Right lobe of liver (tissue), 6 donors: ENCODE measurements around the gene UTS2R. TPM values are rescaled to one million over a fixed set of nuclear protein-coding genes. Genes with fewer than 3 reads are reported as not detected.

Experiments
- ATAC-seq, 4 donors: fragments of 200-7000 bp; cut with Tn5 transposase; one replicate each; pipeline ENCODE4 v1.9.1; 2020; ENCODE audit warnings: mild to moderate bottlenecking in 4 of 4, moderate library complexity in 4 of 4
- DNase-seq, 3 donors: peaks; one replicate each; pipeline ENCODE4 v3.0.0-alpha.2; 2020
- H3K27ac ChIP-seq, 3 donors: fragments of 200-600 bp; one replicate each; pipeline ENCODE4 v1.8.0; 2022
- H3K27me3 ChIP-seq, 2 donors: fragments of 200-600 bp; one replicate each; pipeline ENCODE4 v1.8.0; 2022
- H3K36me3 ChIP-seq, 4 donors: fragments of 200-600 bp; sonication (generic) in 1 of 4; one replicate each; pipeline versions ENCODE4 v1.5.1 to v1.8.0; 2017 to 2022; ENCODE audit warnings: control low read depth in 1 of 4
- H3K4me1 ChIP-seq, 4 donors: fragments of 200-600 bp; sonication (generic) in 1 of 4; one replicate each; pipeline versions ENCODE4 v1.5.1 to v1.8.0; 2017 to 2022; ENCODE audit warnings: control low read depth in 1 of 4
- H3K4me3 ChIP-seq, 3 donors: fragments of 200-600 bp; one replicate each; pipeline ENCODE4 v1.8.0; 2022
- H3K9me3 ChIP-seq, 4 donors: fragments of 200-600 bp; sonication (generic) in 1 of 4; one replicate each; pipeline versions ENCODE4 v1.5.1 to v1.8.0; 2017 to 2022; ENCODE audit warnings: control low read depth in 1 of 4
- POLR2A ChIP-seq: fragments of 450-650 bp; IDR thresholded peaks from one replicate; pipeline ENCODE4 v1.6.1; 2017; ENCODE audit warnings: antibody characterized with exemption, mild to moderate bottlenecking
- WGBS: methylation state at CpG from one replicate; pipeline ENCODE4 v1.1.6; 2018; ENCODE audit warnings: low coverage, low lambda C conversion rate; ENCODE audit not compliant: insufficient coverage; ENCODE audit errors: missing lambda C conversion rate; 5-methylcytosine and 5-hydroxymethylcytosine counted together
- intact Hi-C, 2 donors: fragments of 100-400 bp; cut with DNase I; formaldehyde crosslinking; loops; one replicate each; pipeline versions ENCODE4 v1.11.2 to v1.14.1; 2022
- total RNA-seq, 6 experiments: library from RNA; depleted of rRNA in 2 of 6; stranded (reverse); fragments of >200 nt in 2 of 6; fragmentation: NEBNext Ultra II Directional in 3 of 6; extraction: Animal tissue kit (Norgen Biotek cat#: 25700) in 3 of 6; gene quantifications; one replicate each; pipeline versions ENCODE4 v1.1.0 to v1.2.4, GENCODE V29; 2016 to 2023
- TF ChIP-seq, protein P1 (sequence below), 4 donors: fragments of 200-600 bp in 3 of 4; fragments of 450-650 bp in 1 of 4; IDR thresholded peaks; one replicate each; pipeline versions ENCODE4 v1.5.1 to v1.8.0; 2016 to 2022; ENCODE audit warnings: antibody characterized with exemption in 4 of 4, mild to moderate bottlenecking in 2 of 4
- donor health status: DM: no; HTN: yes; CAD: no.
- donor health status: DM: no; HTN: no; CAD: no.
- donor health status: DM: no; HTN: no; CAD: no.
- donor health status: DM: no; HTN: yes; CAD: no.
- donor health status: DM: no; HTN: yes; CAD: no.

The UTS2R gene
- total RNA-seq, 6 experiments from 2014 or later = not detected

DNA sequence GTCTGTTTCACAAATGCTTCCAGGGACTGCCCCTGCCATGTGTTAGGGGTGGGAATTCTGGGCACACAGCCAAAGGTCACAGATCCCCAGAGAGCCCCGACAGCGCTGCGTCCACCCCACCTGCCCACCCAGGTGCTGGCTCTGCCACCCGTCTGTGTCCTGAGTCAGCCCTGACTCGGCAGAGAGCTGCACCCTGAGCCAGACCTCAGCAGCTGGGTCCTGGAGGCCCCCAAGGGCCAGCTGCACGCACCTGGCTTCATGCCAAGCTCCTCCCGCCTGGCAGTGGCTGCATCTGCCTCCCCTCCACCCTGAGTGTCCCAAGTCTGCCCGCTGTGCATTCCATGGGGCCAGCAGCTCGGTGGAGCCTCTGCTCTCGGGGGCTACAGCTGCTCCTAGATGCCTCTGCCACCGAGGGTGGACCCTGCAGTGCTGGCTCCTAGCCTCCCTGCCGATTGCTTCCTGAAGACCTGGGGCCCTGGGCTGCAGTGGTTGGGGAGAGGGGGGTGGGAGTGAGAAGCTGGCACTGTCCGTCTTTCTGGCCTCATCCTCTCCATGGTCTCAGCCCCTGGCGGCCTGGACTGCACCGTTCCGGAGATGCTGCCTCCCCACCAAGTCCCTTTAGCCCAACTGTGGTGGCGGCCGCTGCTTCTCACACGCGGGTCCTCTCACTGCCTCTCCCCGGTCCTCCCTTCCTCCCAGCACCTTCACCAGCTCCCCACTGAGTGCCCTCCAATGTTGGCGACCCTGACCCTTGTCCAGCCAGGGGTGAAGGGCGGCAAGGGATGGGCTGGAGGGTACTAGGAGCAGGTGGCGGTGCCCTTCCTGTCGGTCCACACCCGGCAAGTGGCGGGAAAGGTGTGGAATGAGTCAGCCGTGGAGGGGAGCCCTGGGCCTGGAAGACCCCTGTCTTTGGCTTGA, 41.0 kb upstream of the UTS2R start:
- WGBS = 10% methylated on average over 2 of the region's 28 CpGs
- H3K27ac ChIP-seq = no peak overlapping the region
- no peak for TF ChIP-seq POLR2A
- TF ChIP-seq, protein P1, sequence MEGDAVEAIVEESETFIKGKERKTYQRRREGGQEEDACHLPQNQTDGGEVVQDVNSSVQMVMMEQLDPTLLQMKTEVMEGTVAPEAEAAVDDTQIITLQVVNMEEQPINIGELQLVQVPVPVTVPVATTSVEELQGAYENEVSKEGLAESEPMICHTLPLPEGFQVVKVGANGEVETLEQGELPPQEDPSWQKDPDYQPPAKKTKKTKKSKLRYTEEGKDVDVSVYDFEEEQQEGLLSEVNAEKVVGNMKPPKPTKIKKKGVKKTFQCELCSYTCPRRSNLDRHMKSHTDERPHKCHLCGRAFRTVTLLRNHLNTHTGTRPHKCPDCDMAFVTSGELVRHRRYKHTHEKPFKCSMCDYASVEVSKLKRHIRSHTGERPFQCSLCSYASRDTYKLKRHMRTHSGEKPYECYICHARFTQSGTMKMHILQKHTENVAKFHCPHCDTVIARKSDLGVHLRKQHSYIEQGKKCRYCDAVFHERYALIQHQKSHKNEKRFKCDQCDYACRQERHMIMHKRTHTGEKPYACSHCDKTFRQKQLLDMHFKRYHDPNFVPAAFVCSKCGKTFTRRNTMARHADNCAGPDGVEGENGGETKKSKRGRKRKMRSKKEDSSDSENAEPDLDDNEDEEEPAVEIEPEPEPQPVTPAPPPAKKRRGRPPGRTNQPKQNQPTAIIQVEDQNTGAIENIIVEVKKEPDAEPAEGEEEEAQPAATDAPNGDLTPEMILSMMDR (IDR thresholded peaks at IDR 0.05) = no peak
- H3K4me3 ChIP-seq = no peak overlapping the region
- H3K4me1 ChIP-seq = peaks cover 0 to 33% (median 17%) of the 10 kb centered on the region in 4 donors
- H3K36me3 ChIP-seq = no peaks in the 10 kb centered on the region
- intact Hi-C loops = no loop called here
- ATAC-seq = no peak
- H3K27me3 ChIP-seq = no peaks in the 10 kb centered on the region
- DNase-seq = peak in 2 of 3 donors; percentile 41 to 61
- no peaks in the 10 kb centered on the region for H3K9me3 ChIP-seq

DNA sequence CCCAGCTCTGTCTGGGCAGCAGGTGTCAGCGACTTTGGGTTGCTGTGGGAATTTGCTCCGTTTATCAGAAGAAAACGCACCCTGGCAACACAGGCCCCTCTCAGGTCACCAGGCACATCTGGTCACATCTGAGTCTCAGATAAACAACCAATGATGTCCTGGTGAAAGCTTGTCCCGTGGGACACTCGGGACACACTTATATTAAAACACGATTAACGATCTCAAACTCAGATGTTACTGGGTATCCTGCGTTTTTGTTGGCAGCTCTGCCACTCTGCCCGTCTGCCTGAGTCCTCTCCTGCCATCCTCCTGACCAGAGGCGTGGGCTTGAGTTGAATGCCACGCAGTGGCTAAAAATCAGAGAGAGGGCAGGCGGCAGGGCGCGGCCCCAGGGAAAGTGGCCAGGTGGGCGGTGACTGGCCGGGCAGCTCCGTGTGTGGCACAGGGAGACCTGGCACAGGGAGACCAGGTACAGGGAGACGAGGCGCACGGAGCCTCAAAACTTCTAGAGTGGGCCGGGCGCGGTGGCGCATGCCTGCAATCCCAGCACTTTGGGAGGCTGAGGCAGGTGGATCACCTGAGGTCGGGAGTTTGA, 40.1 kb upstream of the UTS2R start:
- H3K4me1 ChIP-seq = peaks cover 0 to 29% (median 15%) of the 10 kb centered on the region in 4 donors
- DNase-seq = peak in 1 of 3 donors; percentile 21
- H3K27ac ChIP-seq = no peak overlapping the region

DNA sequence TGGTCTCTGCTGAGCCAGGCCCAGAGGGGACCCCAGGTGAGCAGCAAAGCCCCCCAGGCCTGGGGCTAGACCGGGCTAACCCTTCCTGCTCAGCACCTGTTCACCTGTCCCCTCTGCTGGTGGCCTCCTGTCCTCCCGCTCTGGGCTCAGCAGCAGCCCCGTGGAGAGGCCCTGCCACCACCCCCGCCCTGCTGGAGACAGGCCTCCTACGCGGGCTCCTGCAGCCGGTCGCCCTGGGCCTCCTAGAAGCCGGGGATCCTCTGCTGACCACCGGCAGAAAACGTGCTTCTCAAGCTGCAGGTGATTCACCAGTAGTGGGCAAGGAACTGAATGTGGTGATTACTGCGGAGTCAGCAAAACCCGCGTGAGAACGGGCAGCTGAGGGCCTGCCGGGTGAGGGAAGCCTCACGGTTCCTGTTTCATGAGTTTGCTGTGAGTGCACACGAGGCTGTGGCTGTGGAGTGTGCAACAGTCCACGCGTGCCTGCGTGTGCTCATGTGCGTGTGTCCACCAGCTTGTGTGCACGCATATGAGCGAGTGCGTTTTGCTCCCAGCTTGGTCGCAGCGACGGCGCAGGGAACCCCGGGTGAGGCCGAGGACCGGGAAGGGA, 38.8 kb upstream of the UTS2R start:
- ATAC-seq (peak in 1 of 4 donors; percentile 7), DNase-seq (peak in 2 of 3 donors; percentile 50 to 77)
- no peaks in the 10 kb centered on the region for H3K9me3 ChIP-seq
- peak overlapping the region in 1 of 3 donors; percentile 29 for H3K27ac ChIP-seq
- H3K27me3 ChIP-seq = no peaks in the 10 kb centered on the region
- intact Hi-C loops = no loop called here
- H3K4me3 ChIP-seq = peak overlapping the region; percentile 21 to 55 (median 29)
- H3K4me1 ChIP-seq = peaks cover 0 to 29% (median 12%) of the 10 kb centered on the region in 4 donors
- TF ChIP-seq, protein P1 (IDR thresholded peaks at IDR 0.05) = no peak
- TF ChIP-seq POLR2A = no peak
- no peaks in the 10 kb centered on the region for H3K36me3 ChIP-seq
- WGBS = 19% methylated on average over 5 of the region's 32 CpGs

More for the DNA sequence above, 40.1 kb upstream of the UTS2R start:
- Histone ChIP-seq H3K36me3 (no peaks in the 10 kb centered on the region), H3K4me3 (no peak overlapping the region), H3K9me3 (no peaks in the 10 kb centered on the region), H3K27me3 (no peaks in the 10 kb centered on the region)
- intact Hi-C loops = no loop called here
- TF ChIP-seq POLR2A = no peak
- TF ChIP-seq, protein P1 (IDR thresholded peaks at IDR 0.05) = no peak
- no peak for ATAC-seq
- 64% methylated on average over 4 of the region's 25 CpGs for WGBS

DNA sequence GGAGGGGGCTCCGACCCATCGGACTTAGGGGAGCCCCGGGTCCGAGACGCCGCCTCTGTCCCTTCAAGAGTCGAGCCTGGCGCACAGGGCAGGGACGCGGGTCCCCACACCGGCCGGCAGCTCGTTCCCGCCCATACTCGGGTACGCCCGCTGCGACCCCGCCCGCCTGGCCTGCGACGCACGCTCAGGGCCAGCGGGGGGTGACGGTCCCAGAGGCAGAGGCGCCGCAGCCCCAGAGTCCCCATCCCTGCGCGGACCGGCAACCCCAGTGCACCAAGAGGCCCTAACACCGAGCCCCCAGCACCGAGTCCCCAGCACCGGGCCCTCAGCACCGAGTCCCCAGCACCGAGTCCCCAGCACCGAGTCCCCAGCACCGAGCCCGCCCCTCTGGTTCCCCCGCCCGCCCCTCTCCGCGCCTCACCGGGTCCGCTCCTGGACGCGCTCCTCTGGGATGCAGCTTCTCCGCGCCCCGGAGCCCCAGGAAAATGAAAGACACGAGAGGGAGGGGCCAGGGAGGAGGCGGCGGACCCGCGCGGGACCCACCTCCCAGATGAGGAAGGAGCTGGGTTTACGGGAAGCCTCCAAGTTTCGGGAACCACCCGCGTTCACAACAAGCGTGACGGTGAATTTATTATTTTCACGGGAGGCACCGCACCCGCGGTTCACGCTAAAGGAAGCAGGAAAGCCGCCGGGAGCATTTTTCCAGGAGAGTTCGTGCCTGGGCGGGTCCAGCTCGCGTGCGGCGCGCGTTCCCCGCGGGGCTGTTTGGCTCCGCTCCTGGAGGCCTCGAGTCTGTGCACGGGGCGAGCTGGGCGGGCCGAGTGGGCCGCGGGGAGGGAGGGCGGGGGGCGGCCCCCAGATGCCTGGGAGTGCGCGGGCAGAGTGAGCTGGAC, 38.0 kb upstream of the UTS2R start, which contains the start of gene SECTM1:
SECTM1 (minus strand) TSS at position 488 of the 893 bp plus-strand sequence. CDS start 6,526 bp downstream, outside the sequence.
- Histone ChIP-seq H3K27ac (peak within 1 kb of the TSS; percentile 76 to 97 (median 94)), H3K4me1 (peaks cover 0 to 23% (median 10%) of the 10 kb centered on the region in 4 donors), H3K27me3 (no peaks in the 10 kb centered on the region), H3K9me3 (no peaks in the 10 kb centered on the region), H3K4me3 (peak within 1 kb of the TSS; percentile 21 to 55 (median 29)), H3K36me3 (no peaks in the 10 kb centered on the region)
- intact Hi-C loops = no loop called here
- no peak for TF ChIP-seq POLR2A
- TF ChIP-seq, protein P1 (IDR thresholded peaks at IDR 0.05) = no peak
- ATAC-seq (peak in 2 of 4 donors; percentile 2 to 23), DNase-seq (peak in 2 of 3 donors; percentile 60 to 76)
- WGBS = 10% methylated on average over 12 of the region's 90 CpGs
